ENCODE data around the gene FAM24B.
"Not testable (repeated sequence)": the region's sequence is repeated elsewhere in the genome, so short reads cannot be mapped to it uniquely, and the experiment has no call there.

Gene FAM24B

GRCh38 chr10:122879339-122880273 lies at the start of gene FAM24B:
Gene FAM24B (minus strand): TSS chr10:122879581. CDS start chr10:122850515, 29,066 bp downstream.
- DNase-seq (ENCODE audit: low read depth) = peak; percentile 95

GRCh38 chr10:122915700-122916099 lies 36.3 kb upstream of the FAM24B start:
- DNase-seq (ENCODE audit: low read depth) = no peak

- peak; percentile 23 for DNase-seq (ENCODE audit: low read depth)
Observed at GRCh38 chr10:122911889-122912484, 32.6 kb upstream of the FAM24B start.

- no peak for DNase-seq (ENCODE audit: low read depth)
Observed at GRCh38 chr10:122910310-122910709, 30.9 kb upstream of the FAM24B start, which contains the start of gene FAM24A. Gene FAM24A (plus strand): TSS chr10:122910610. CDS start chr10:122911635, 1,025 bp downstream.

GRCh38 chr10:122903861-122904260 lies 24.5 kb upstream of the FAM24B start:
- DNase-seq (ENCODE audit: low read depth) = not testable (repeated sequence)

- DNase-seq (ENCODE audit: low read depth) = no peak
Observed at GRCh38 chr10:122894261-122894944, 15.0 kb upstream of the FAM24B start.

- no peak for DNase-seq (ENCODE audit: low read depth)
Observed at GRCh38 chr10:122884166-122884565, 4.8 kb upstream of the FAM24B start.

- DNase-seq (ENCODE audit: low read depth) = no peak
Observed at GRCh38 chr10:122882766-122883165, 3.4 kb upstream of the FAM24B start.

GRCh38 chr10:122878799-122879338 lies 512 bp downstream of the FAM24B start:
- no peak for DNase-seq (ENCODE audit: low read depth)

GRCh38 chr10:122877264-122877663 lies 2.1 kb downstream of the FAM24B start:
- DNase-seq (ENCODE audit: low read depth) = no peak

GRCh38 chr10:122876467-122876855 lies 2.9 kb downstream of the FAM24B start:
- DNase-seq (ENCODE audit: low read depth) = no peak

- DNase-seq (ENCODE audit: low read depth) = no peak
Observed at GRCh38 chr10:122875843-122876466, 3.4 kb downstream of the FAM24B start.

GRCh38 chr10:122871947-122872346 lies 7.4 kb downstream of the FAM24B start:
- DNase-seq (ENCODE audit: low read depth) = not testable (repeated sequence)

- DNase-seq (ENCODE audit: low read depth) = not testable (repeated sequence)
Observed at GRCh38 chr10:122868768-122869167, 10.6 kb downstream of the FAM24B start.

GRCh38 chr10:122866757-122867482 lies 12.5 kb downstream of the FAM24B start:
- DNase-seq (ENCODE audit: low read depth) = not testable (repeated sequence)

GRCh38 chr10:122864901-122865300 lies 14.5 kb downstream of the FAM24B start:
- DNase-seq (ENCODE audit: low read depth) = no peak

GRCh38 chr10:122864194-122864592 lies 15.2 kb downstream of the FAM24B start:
- no peak for DNase-seq (ENCODE audit: low read depth)

GRCh38 chr10:122863216-122864193 lies 15.9 kb downstream of the FAM24B start:
- DNase-seq (ENCODE audit: low read depth) = no peak

GRCh38 chr10:122861711-122862161 lies 17.6 kb downstream of the FAM24B start:
- no peak for DNase-seq (ENCODE audit: low read depth)

- no peak for DNase-seq (ENCODE audit: low read depth)
Observed at GRCh38 chr10:122859527-122859926, 19.9 kb downstream of the FAM24B start.

All from activated T-cell treated with anti-CD3 and anti-CD28 coated beads for 24 hours (primary cell).